ENCODE measurements around the gene WBP1. TPM values are rescaled to one million over a fixed set of nuclear protein-coding genes. Genes with fewer than 3 reads are reported as not detected.

Gene WBP1
- total and polyA plus RNA-seq, 4 donors, result 39.5 to 65.0 (median 56.3) TPM

GRCh38 chr2:74439803-74440377 lies 18.3 kb upstream of the WBP1 start:
- H3K36me3 ChIP-seq (ENCODE audit: control insufficient read depth in 4 of 4, insufficient read depth in 4 of 4, low read length in 4 of 4), result peaks cover 0 to 3% (median 0%) of the 10 kb centered on the region in 4 donors
- peak overlapping the region; percentile 66 to 82 for H3K27ac ChIP-seq (ENCODE audit: low read depth in 1 of 2, low read length in 1 of 2)
- no peaks in the 10 kb centered on the region for H3K9me3 ChIP-seq (ENCODE audit: control insufficient read depth in 4 of 4, insufficient read depth in 3 of 4, low read length in 3 of 4)
- peak; percentile 87 to 92 (median 92) for DNase-seq
- H3K27me3 ChIP-seq (ENCODE audit: control insufficient read depth in 3 of 3, insufficient read depth in 3 of 3, low read length in 2 of 3), result no peaks in the 10 kb centered on the region
- H3K4me1 ChIP-seq (ENCODE audit: control insufficient read depth in 5 of 5, insufficient read depth in 5 of 5, low read length in 5 of 5), result peaks cover 0 to 62% (median 21%) of the 10 kb centered on the region in 5 donors
- no peak for TF ChIP-seq CTCF (IDR thresholded peaks at IDR 0.05; ENCODE audit: control extremely low read depth, extremely low read depth)
- H3K9ac ChIP-seq (ENCODE audit: insufficient read depth in 1 of 2, low read length in 2 of 2), result peak overlapping the region; percentile 55 to 69
- peak overlapping the region; percentile 50 for H3K4me3 ChIP-seq
- ATAC-seq (ENCODE audit: insufficient read depth, low FRiP score), result no peak
- 14 to 20% methylated on average over 12 to 14 of the region's 14 CpGs for WGBS, 2 donors

- H3K4me1 ChIP-seq (ENCODE audit: control insufficient read depth in 5 of 5, insufficient read depth in 5 of 5, low read length in 5 of 5), result peaks cover 0 to 63% (median 21%) of the 10 kb centered on the region in 5 donors
- H3K4me3 ChIP-seq, result peak overlapping the region; percentile 50
- H3K27ac ChIP-seq (ENCODE audit: low read depth in 1 of 2, low read length in 1 of 2), result peak overlapping the region; percentile 82 to 89
- H3K9ac ChIP-seq (ENCODE audit: insufficient read depth in 1 of 2, low read length in 2 of 2), result peak overlapping the region; percentile 55 to 81
- H3K9me3 ChIP-seq (ENCODE audit: control insufficient read depth in 4 of 4, insufficient read depth in 3 of 4, low read length in 3 of 4), result no peaks in the 10 kb centered on the region
- TF ChIP-seq CTCF (IDR thresholded peaks at IDR 0.05; ENCODE audit: control extremely low read depth, extremely low read depth), result no peak
- 16 to 21% methylated on average over 42 to 45 of the region's 45 CpGs for WGBS, 2 donors
- H3K27me3 ChIP-seq (ENCODE audit: control insufficient read depth in 3 of 3, insufficient read depth in 3 of 3, low read length in 2 of 3), result no peaks in the 10 kb centered on the region
- ATAC-seq (ENCODE audit: insufficient read depth, low FRiP score), result peak; percentile 82
- DNase-seq, result peak; percentile 96 to 99 (median 98)
- peaks cover 0 to 3% (median 0%) of the 10 kb centered on the region in 4 donors for H3K36me3 ChIP-seq (ENCODE audit: control insufficient read depth in 4 of 4, insufficient read depth in 4 of 4, low read length in 4 of 4)
Measured at GRCh38 chr2:74440378-74441169, 17.7 kb upstream of the WBP1 start.

GRCh38 chr2:74441170-74441689 lies 17.0 kb upstream of the WBP1 start:
- H3K4me3 ChIP-seq, result peak overlapping the region; percentile 42
- H3K27me3 ChIP-seq (ENCODE audit: control insufficient read depth in 3 of 3, insufficient read depth in 3 of 3, low read length in 2 of 3), result no peaks in the 10 kb centered on the region
- H3K27ac ChIP-seq (ENCODE audit: low read depth in 1 of 2, low read length in 1 of 2), result peak overlapping the region; percentile 82 to 89
- WGBS, 2 donors, result 34 to 43% methylated on average over 33 of the region's 33 CpGs
- no peak for DNase-seq
- ATAC-seq (ENCODE audit: insufficient read depth, low FRiP score), result no peak
- H3K9ac ChIP-seq (ENCODE audit: insufficient read depth in 1 of 2, low read length in 2 of 2), result peak overlapping the region; percentile 53 to 81
- no peaks in the 10 kb centered on the region for H3K9me3 ChIP-seq (ENCODE audit: control insufficient read depth in 4 of 4, insufficient read depth in 3 of 4, low read length in 3 of 4)
- H3K4me1 ChIP-seq (ENCODE audit: control insufficient read depth in 5 of 5, insufficient read depth in 5 of 5, low read length in 5 of 5), result peaks cover 0 to 59% (median 21%) of the 10 kb centered on the region in 5 donors
- no peaks in the 10 kb centered on the region for H3K36me3 ChIP-seq (ENCODE audit: control insufficient read depth in 4 of 4, insufficient read depth in 4 of 4, low read length in 4 of 4)
- no peak for TF ChIP-seq CTCF (IDR thresholded peaks at IDR 0.05; ENCODE audit: control extremely low read depth, extremely low read depth)

All from lung (tissue), 12 donors.